HG03097 (cell line): ENCODE measurements around the gene PPP1R8.
A peak's percentile ranks its signal among the peaks of the same experiment; 100 is the strongest.
"Not testable (repeated sequence)": the region's sequence is repeated elsewhere in the genome, so short reads cannot be mapped to it uniquely, and the experiment has no call there.

ENCODE experiments used
- ATAC-seq: cut with Tn5 transposase; IDR thresholded peaks from one replicate; pipeline ENCODE4 v1.9.1; 2021; ENCODE audit not compliant: unreplicated experiment, low FRiP score

PPP1R8 gene

DNA sequence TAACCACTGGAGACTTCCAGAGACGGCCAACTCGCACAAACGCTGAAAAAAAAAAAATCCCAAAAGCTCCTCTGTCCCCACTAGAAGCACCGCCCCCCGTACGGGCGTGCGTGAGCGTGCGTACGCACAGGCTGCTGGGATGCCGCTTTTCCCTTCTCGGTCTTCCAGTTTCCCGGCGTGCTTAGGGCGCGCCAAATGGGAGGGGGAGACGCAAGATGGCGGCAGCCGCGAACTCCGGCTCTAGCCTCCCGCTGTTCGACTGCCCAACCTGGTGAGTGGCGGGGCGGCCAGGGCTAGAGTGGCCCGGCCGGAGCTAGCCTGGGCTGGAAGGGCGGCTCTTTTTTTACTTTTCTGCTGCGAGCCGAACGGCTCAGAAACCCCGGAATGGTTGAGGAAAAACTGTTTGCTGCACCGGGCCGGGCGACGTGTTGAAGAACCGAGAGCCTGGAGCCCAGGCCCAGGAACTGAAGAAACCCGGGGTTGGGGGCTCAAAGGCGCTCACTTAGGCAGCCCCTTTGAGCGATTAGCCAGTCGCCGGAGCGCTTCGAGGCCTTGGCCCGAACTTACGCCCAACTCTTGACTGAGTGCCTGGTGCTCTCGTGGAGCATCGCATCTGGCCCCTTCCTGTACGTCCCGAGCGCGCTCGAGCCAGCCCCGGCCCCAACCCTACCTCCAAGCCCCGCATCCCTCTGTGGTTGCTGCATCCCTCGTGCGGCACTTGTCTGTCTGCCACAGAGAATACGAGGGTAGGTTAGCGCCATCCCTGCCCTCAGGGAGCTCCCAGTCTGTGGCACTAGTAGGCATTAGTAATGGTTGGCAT is at the start of gene PPP1R8:
PPP1R8 (plus strand) TSS at position 162 of the 820 bp plus-strand sequence; CDS start at position 216, 54 bp downstream.
- peak; percentile 87 for ATAC-seq

DNA sequence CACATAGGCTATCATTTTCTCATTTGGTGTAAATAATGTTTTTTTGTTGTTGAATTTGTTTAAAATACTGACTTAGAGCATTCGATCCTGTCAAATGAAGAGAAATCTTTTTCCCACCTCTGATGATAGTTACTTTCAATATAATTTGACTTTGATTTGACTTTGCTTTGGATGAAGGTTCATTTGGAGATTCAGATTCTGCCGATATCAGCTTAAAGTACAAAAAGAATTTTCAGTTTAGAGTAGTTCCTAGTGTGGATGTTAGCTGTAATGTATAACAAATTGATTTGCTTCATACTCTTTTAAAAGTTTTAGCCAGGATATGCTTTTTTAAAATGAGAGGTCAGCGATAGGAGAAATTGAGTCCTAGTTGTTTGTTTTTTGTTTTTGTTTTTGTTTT is 47.6 kb upstream of the PPP1R8 start:
- no peak for ATAC-seq

GRCh38 chr1:27784700-27785099 is 45.9 kb upstream of the PPP1R8 start:
- no peak for ATAC-seq

DNA sequence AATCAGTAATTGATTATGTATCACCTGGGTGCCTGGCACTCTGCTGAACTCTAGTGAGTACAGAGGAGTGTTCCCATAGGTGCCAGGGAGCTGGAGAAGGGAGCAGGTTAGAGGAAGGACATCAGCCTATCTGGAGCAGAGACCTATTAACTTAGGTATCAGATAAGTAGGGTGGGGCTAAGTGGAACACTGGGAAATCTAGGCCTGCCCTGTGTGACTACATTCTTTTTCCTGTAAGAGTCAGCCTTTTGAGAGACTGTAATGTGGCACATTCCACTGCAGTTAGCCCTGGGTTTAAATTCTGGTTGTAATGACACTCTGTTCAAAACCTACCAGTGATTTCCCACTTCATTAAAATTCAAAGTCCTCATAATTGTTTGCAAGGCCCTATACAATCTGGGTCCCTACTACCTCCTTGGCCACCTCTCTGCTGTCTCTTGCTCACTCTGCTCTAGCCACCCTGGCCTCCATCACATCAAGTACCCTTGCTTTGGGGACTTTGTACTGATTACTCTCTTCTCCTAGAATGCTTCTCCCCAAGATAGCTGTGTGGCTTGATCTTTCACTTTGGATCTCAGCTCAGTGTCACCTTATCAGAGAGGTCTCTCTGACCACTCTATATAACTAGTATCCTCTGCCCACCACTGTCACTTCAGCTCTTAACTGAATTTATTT is 44.7 kb upstream of the PPP1R8 start:
- ATAC-seq: no peak

DNA sequence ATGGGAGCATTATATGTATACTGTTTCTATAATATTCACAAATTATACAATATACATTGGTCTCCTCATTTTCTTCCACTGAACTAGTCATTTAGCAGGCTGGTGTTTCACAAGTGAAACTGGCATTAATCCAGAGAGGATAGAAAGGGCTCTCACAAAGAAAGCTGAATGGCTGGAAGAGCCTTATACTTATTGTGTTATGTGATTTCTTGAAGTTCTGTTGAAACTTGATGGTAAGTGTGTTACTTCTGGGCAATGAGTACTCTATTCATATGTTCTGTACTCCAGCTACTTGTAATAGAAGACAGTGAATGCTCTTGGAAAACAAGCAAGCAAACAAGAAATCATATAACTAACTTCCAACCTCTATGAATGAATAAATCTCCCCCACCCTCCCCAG is 42.7 kb upstream of the PPP1R8 start:
- ATAC-seq: no peak

DNA sequence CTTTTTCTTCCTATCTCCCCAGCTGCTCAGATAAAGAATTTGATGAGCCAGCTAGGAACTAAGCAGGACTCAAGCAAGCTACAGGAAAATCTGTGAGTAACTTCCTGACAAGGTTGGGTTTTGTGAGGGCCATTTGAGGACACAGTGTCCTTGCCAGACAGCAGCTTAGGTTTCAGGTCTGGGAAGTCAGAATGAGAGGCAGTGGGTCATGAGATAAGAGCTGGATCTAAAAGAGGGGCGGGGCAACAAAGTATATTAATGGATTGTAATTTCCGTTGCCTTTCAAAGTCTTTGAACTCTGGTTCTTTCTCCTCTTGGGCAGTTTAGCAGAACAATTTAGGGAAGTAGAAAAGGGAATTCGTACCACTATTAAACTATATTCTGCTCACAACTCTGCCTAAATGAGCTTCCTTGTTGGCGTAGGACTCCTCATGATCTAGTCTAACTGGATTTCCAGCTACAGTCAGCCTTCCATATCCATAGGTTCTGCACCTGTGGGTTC is 41.0 kb upstream of the PPP1R8 start:
- no peak for ATAC-seq

GRCh38 chr1:27790270-27790669 is 40.3 kb upstream of the PPP1R8 start:
- ATAC-seq: not testable (repeated sequence)

GRCh38 chr1:27795601-27796000 is 35.0 kb upstream of the PPP1R8 start:
- ATAC-seq: no peak

DNA sequence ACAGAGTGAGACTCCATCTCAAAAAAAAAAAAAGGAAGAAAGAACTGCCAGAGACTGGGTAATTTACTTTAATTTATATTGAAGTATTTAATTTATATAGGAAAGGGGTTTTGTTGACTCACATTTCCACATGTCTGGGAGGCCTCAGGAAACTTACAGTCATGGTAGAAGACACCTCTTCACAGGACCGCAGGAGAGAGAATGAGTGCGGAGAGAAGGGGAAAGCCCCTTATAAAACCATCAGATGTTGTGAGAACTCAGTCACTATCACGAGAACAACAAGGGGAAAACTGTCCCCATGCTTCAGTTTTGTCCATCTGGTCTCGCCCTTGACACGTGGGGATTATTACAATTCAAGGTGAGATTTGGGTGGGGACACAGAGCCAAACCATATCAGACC is 25.8 kb upstream of the PPP1R8 start:
- ATAC-seq: no peak

DNA sequence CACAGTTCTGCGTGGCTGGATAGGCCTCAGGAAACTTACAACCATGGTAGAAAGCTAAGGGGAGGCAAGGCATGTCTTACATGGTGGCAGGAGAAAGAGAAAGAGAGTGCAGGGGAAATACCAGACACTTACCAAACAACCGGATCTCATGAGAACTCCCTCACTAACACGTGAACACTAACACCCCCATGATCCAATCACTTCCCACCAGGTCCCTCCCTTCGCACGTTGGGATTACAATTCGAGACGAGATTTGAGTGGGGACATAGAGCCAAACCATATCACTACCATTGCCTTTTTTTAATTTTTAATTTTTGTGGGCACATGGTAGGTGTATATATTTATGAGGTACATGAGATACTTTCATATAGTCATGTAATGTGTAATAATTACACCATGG is 23.8 kb upstream of the PPP1R8 start:
- no peak for ATAC-seq

GRCh38 chr1:27807385-27807784 is 23.2 kb upstream of the PPP1R8 start:
- no peak for ATAC-seq

- ATAC-seq: not testable (repeated sequence)
Measured at GRCh38 chr1:27808131-27808530, 22.5 kb upstream of the PPP1R8 start.

DNA sequence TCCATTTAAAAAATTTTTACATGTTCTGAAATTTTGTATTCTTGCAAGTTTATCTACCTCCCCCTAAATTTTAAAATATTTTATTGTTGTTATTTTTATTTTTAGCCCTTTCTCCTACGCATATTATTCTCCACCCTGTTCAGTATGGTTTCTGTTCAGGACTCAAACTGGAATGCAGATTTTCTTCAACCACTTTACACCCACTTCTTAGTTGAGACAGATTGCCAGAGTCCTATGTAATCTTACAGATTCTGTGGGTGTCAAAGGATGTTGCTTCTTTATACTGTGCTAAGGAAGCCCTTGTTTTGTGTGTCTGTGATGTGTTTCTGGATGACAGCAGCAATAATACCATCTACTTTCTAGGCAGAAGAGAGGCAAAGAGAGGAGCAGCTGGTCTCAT is 20.7 kb upstream of the PPP1R8 start:
- no peak for ATAC-seq

- no peak for ATAC-seq
Measured at GRCh38 chr1:27811741-27812500, 18.7 kb upstream of the PPP1R8 start.

GRCh38 chr1:27816921-27817630 is 13.5 kb upstream of the PPP1R8 start:
- no peak for ATAC-seq

DNA sequence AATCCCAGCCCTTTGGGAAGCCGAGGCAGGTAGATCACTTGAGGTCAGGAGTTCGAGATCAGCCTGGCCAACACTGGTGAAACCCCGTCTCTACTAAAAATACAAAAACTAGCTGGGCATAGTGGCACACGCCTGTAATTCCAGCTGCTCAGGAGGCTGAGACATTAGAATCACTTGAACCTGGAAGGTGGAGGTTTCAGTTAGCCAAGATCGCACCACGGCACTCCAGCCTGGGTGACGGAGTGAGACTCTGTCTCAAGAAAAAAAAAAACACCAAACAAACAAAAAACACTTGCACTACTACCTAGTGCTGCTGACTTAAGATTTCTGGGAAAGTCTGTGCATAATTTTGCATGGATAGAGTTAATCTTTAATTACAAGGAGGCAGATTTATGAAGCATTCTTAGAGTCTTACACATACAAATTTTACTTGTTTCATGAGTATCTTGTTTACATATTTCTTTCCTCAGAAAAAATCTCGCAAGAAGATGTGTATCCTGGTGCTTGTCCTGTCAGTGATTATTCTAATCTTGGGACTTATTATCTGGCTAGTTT is 8.7 kb upstream of the PPP1R8 start:
- ATAC-seq: no peak

DNA sequence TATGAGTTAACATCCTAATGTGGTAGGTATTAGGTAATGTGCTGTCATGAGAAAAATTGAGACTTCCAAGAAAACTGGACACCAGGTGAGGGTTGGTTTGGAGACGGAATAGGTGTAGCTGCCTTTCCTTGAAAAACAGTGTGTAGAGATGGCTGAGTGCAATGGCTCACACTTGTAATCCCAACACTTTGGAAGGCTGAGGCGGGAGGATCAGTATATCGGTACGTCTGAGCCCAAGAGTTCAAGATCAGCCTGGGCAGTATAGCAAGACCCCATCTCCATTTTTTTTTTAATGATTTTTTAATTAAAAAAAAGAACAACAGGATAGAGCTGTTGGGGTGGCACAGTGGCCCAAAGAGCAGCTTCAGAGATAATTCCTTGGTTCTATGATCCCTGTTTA is 6.8 kb upstream of the PPP1R8 start:
- no peak for ATAC-seq

- ATAC-seq: no peak
Measured at GRCh38 chr1:27824411-27824810, 6.2 kb upstream of the PPP1R8 start.

DNA sequence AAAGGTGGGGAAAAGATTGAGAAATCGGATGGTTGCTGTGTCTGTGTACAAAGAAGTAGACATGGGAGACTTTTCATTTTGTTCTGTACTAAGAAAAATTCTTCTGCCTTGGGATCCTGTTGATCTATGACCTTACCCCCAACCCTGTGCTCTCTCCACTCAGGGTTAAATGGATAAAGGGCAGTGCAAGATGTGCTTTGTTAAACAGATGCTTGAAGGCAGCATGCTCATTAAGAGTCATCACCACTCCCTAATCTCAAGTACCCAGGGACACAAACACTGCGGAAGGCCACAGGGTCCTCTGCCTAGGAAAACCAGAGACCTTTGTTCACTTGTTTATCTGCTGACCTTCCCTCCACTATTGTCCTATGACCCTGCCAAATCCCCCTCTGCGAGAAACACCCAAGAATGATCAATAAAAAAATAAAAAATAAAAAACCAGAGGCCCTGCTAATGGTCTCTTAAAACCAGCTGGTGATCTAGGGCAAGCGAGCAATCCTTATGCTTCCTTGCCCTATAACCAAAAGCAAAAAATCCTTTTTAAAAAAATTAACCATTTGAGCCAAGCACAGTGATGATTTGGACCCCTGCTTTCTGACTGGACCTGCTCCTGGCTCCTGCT is 1.1 kb upstream of the PPP1R8 start:
- not testable (repeated sequence) for ATAC-seq
